ENCODE data around the gene ZNF888. TPM values are rescaled to one million over a fixed set of nuclear protein-coding genes. Genes with fewer than 3 reads are reported as not detected.

ZNF888 gene
- 2.1 TPM for polyA plus RNA-seq

GRCh38 chr19:52922841-52923777 is at the start of gene ZNF888:
ZNF888 (minus strand) TSS chr19:52923428; CDS start chr19:52917873, 5,555 bp downstream.
- Mint-ChIP-seq H3K27me3 (no peaks in the 10 kb centered on the region), H3K27ac (peak within 1 kb of the TSS; percentile 79 to 96 (median 86)), H3K4me3 (peak within 1 kb of the TSS; percentile 91 to 98 (median 96))

GRCh38 chr19:52967772-52968171 is 44.5 kb upstream of the ZNF888 start:
- no peak overlapping the region for H3K27ac Mint-ChIP-seq

More at GRCh38 chr19:52922841-52923777, at the start of gene ZNF888:
- Mint-ChIP-seq H3K9me3 (no peaks in the 10 kb centered on the region), H3K36me3 (peaks cover 9% of the 10 kb centered on the region), H3K4me1 (peaks cover 13 to 17% (median 15%) of the 10 kb centered on the region in 3 donors)

DNA sequence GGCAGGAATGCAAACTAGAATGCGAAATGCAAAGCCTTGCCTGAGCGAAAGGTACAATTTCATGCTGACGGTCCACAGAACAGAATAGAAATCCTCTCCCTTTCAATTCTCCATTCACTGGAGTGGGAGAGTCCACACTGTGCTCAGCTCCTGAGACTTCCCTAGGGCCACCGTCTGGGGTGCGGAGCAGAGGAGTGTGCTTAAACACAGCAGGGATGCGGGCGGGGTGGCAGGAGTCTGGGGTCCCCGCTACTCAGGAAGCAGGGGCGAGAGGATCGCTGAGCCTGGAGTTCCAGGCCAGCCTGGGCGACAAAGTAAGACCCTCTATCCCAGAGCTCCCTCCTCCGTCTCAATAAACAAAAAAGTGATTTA is 40.0 kb upstream of the ZNF888 start:
- Mint-ChIP-seq H3K36me3 (peaks cover 7% of the 10 kb centered on the region), H3K27ac (peak overlapping the region; percentile 54 to 96 (median 88)), H3K4me1 (peaks cover 11 to 27% (median 20%) of the 10 kb centered on the region in 3 donors), H3K4me3 (peak overlapping the region; percentile 92 to 99 (median 94)), H3K27me3 (no peaks in the 10 kb centered on the region), H3K9me3 (peaks cover 8 to 24% (median 12%) of the 10 kb centered on the region in 3 donors)

More at GRCh38 chr19:52967772-52968171, 44.5 kb upstream of the ZNF888 start:
- Mint-ChIP-seq H3K27me3 (peaks cover 2% of the 10 kb centered on the region), H3K4me1 (peaks cover 6 to 11% (median 11%) of the 10 kb centered on the region in 3 donors), H3K36me3 (peaks cover 8% of the 10 kb centered on the region), H3K9me3 (peaks cover 23 to 42% (median 25%) of the 10 kb centered on the region in 3 donors), H3K4me3 (no peak overlapping the region)

- Mint-ChIP-seq H3K9me3 (peaks cover 8 to 27% (median 15%) of the 10 kb centered on the region in 3 donors), H3K36me3 (peaks cover 7% of the 10 kb centered on the region), H3K27ac (peak within 1 kb of the TSS; percentile 54 to 96 (median 88)), H3K27me3 (no peaks in the 10 kb centered on the region), H3K4me3 (peak within 1 kb of the TSS; percentile 92 to 99 (median 94)), H3K4me1 (peaks cover 11 to 27% (median 20%) of the 10 kb centered on the region in 3 donors)
Measured at GRCh38 chr19:52962394-52963246, 39.4 kb upstream of the ZNF888 start, which contains the start of gene ZNF816. ZNF816 (minus strand) TSS chr19:52962881; CDS start chr19:52956089, 6,792 bp downstream.

- Mint-ChIP-seq H3K4me3 (peak overlapping the region; percentile 92 to 99 (median 94)), H3K27me3 (no peaks in the 10 kb centered on the region), H3K27ac (peak overlapping the region; percentile 54 to 96 (median 88)), H3K36me3 (peaks cover 9% of the 10 kb centered on the region), H3K4me1 (peaks cover 11 to 27% (median 20%) of the 10 kb centered on the region in 3 donors), H3K9me3 (peaks cover 5 to 29% (median 10%) of the 10 kb centered on the region in 3 donors)
Measured at GRCh38 chr19:52961981-52962380, 38.8 kb upstream of the ZNF888 start.

- peaks cover 6 to 46% (median 19%) of the 10 kb centered on the region in 3 donors for H3K9me3 Mint-ChIP-seq
Measured at GRCh38 chr19:52959613-52960295, 36.5 kb upstream of the ZNF888 start.

GRCh38 chr19:52957591-52957990 is 34.4 kb upstream of the ZNF888 start:
- Mint-ChIP-seq H3K4me1 (peaks cover 5 to 14% (median 9%) of the 10 kb centered on the region in 3 donors), H3K4me3 (no peak overlapping the region), H3K27ac (no peak overlapping the region), H3K27me3 (no peaks in the 10 kb centered on the region), H3K9me3 (peaks cover 8 to 55% (median 23%) of the 10 kb centered on the region in 3 donors), H3K36me3 (peaks cover 43% of the 10 kb centered on the region)

More at GRCh38 chr19:52959613-52960295, 36.5 kb upstream of the ZNF888 start:
- no peaks in the 10 kb centered on the region for H3K27me3 Mint-ChIP-seq
- H3K4me1 Mint-ChIP-seq = peaks cover 11 to 27% (median 20%) of the 10 kb centered on the region in 3 donors
- peaks cover 29% of the 10 kb centered on the region for H3K36me3 Mint-ChIP-seq
- H3K27ac Mint-ChIP-seq = no peak overlapping the region
- peak overlapping the region in 2 of 4 donors; percentile 13 to 99 for H3K4me3 Mint-ChIP-seq

DNA sequence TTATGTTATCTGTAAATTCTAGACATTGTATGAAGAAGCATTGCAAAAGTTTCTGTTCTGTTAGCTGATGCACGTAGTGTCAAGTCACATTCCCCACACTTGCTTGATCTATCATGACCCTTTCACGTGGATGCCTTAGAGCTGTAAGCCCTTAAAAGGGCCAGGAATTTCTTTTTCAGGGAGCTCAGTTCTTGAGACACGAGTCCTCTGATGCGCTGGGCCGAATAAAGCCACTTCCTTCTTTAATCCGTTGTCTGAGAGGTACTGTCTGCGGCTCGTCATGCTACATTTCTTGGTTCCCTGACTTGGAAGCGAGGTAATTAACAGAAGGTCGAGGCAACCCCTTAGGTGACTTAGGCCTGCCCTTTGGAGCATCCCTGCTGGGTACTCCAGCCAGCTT is 33.7 kb upstream of the ZNF888 start:
- Mint-ChIP-seq H3K4me1 (peaks cover 1 to 8% (median 7%) of the 10 kb centered on the region in 3 donors), H3K9me3 (peaks cover 11 to 60% (median 28%) of the 10 kb centered on the region in 3 donors), H3K27ac (peak overlapping the region in 1 of 3 donors; percentile 32), H3K36me3 (peaks cover 50% of the 10 kb centered on the region), H3K4me3 (peak overlapping the region in 1 of 4 donors; percentile 23), H3K27me3 (no peaks in the 10 kb centered on the region)

GRCh38 chr19:52949422-52949821 is 26.2 kb upstream of the ZNF888 start:
- H3K36me3 Mint-ChIP-seq = peaks cover 40% of the 10 kb centered on the region
- H3K9me3 Mint-ChIP-seq = peaks cover 16 to 42% (median 28%) of the 10 kb centered on the region in 3 donors
- no peak overlapping the region for H3K27ac Mint-ChIP-seq
- H3K4me1 Mint-ChIP-seq = no peaks in the 10 kb centered on the region
- no peaks in the 10 kb centered on the region for H3K27me3 Mint-ChIP-seq
- H3K4me3 Mint-ChIP-seq = peak overlapping the region in 1 of 4 donors; percentile 38

GRCh38 chr19:52948025-52948770 is 25.0 kb upstream of the ZNF888 start:
- Mint-ChIP-seq H3K36me3 (peaks cover 33% of the 10 kb centered on the region), H3K9me3 (peaks cover 16 to 39% (median 25%) of the 10 kb centered on the region in 3 donors), H3K27me3 (no peaks in the 10 kb centered on the region), H3K27ac (no peak overlapping the region), H3K4me3 (peak overlapping the region in 1 of 4 donors; percentile 73), H3K4me1 (no peaks in the 10 kb centered on the region)

DNA sequence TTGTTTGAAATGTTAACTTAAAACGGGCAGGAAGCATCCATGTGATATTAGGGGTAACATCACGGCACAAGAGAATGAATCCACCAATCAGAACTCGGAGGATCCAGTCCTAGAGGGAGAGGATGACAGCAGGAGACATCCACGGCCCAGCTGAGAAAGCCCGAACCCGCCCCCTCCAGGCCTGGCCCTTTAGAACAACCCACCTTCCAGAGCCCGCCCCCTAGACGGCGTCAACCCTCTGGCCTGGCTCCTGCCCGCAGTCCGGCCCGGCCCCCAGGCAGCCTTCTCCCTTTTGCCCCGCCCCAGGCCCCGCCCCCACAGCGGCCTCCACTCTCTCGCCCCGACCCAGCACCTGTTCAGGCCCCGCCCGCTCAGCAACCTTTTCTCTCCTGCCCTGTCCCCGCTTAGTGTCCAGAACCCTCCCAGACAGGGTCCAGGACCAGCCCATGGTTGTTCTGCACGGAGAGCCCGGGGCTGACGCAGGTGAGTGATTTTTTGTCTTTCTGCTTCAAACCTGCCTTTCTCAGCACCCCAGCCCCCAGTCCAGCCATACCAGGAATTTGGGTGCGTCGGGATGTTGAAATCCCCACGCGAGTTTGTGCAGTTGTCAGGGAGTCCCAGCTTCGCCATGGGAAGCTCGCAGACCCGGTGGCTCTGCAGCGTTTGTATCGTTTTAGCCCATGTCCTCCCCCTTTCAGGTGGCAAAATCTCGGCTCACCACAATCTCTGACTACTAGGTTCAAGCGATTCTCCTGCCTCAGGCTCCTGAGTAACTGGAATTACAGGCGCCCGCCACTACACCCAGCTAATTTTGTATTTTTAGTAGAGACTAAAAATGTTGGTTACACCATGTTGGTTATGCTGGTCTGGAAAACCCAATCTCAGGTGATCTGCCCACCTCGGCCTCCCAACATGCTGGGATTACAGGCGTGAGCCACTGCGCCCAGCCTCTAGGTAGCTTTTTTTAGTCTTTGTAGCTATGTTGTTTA is 23.4 kb upstream of the ZNF888 start:
- Mint-ChIP-seq H3K27me3 (no peaks in the 10 kb centered on the region), H3K4me1 (peaks cover 0 to 3% (median 3%) of the 10 kb centered on the region in 3 donors), H3K36me3 (peaks cover 18% of the 10 kb centered on the region), H3K9me3 (peaks cover 12 to 29% (median 18%) of the 10 kb centered on the region in 3 donors), H3K4me3 (peak overlapping the region in 2 of 4 donors; percentile 37 to 52), H3K27ac (no peak overlapping the region)

DNA sequence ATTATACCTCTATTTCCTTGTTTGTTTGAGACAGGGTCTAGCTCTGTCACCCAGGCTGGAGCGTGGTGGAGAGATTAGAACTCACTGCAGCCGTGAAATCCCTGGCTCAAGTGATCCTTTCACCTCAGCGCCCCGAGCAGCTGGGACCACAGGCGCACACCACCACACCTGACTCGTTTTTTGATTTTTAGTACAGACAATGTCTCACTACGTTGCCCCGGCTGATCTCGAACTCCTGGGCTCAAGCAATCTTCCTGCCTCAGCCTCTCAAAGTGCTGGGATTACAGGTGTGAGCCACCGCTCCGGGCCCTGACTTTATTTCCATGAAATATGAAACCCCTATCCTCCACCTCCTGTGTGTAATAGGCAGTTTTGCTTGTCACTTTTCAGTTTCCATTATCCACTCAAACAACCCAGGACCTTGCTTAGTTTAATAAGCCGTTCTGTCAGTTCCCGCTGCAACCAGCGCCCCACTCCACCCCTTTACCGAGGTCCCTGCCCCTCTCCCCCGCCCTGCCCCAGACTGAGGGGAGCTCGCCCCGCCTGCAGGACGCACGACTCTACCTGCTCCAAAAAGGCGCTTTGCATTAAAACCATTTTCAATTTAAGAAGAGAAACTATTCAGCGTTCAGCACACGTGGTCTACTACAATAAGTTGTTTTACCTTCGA is 22.6 kb upstream of the ZNF888 start:
- H3K4me3 Mint-ChIP-seq = peak overlapping the region in 1 of 4 donors; percentile 23
- peaks cover 0 to 10% (median 9%) of the 10 kb centered on the region in 3 donors for H3K4me1 Mint-ChIP-seq
- H3K9me3 Mint-ChIP-seq = peaks cover 9 to 25% (median 14%) of the 10 kb centered on the region in 3 donors
- H3K36me3 Mint-ChIP-seq = peaks cover 11% of the 10 kb centered on the region
- H3K27me3 Mint-ChIP-seq = no peaks in the 10 kb centered on the region
- peak overlapping the region in 1 of 3 donors; percentile 47 for H3K27ac Mint-ChIP-seq
